WTC11 (cell line): ENCODE data around the gene TRIM47. TPM values are rescaled to one million over a fixed set of nuclear protein-coding genes. Genes with fewer than 3 reads are reported as not detected.

ENCODE experiments used
- ATAC-seq: fragments of 200-7000 bp; cut with Tn5 transposase; 2 replicates; pipeline ENCODE4 v1.10.0; 2021; ENCODE audit warnings: mild to moderate bottlenecking, moderate library complexity
- CTCF ChIA-PET: fragments of 300-600 bp; sonication (Branson Sonifier 250); formaldehyde crosslinking; loops from one replicate; lab custom pipeline; 2021; ENCODE audit warnings: antibody characterized with exemption; lab: Charles Lee
- POLR2A ChIA-PET: fragments of 350-600 bp; sonication (Branson Sonifier 250); formaldehyde crosslinking; loops from one replicate; lab custom pipeline; 2021; ENCODE audit warnings: antibody characterized with exemption; lab: Charles Lee
- DNase-seq: peaks from one replicate; pipeline ENCODE4 v3.0.0; 2021; ENCODE audit warnings: low spot score
- H3K27ac Mint-ChIP-seq: 2 replicates; pipeline ENCODE4 v1.8.0; 2021; ENCODE audit warnings: mixed read lengths
- H3K27me3 Mint-ChIP-seq: 2 replicates; pipeline ENCODE4 v1.8.0; 2021; ENCODE audit warnings: low read depth, mild to moderate bottlenecking, moderate library complexity, mixed read lengths
- H3K36me3 Mint-ChIP-seq: 2 replicates; pipeline ENCODE4 v1.8.0; 2021; ENCODE audit warnings: mixed read lengths
- H3K4me1 Mint-ChIP-seq: 2 replicates; pipeline ENCODE4 v1.8.0; 2022; ENCODE audit warnings: mixed read lengths
- H3K4me3 Mint-ChIP-seq: 2 replicates; pipeline ENCODE4 v1.8.0; 2021; ENCODE audit warnings: mild to moderate bottlenecking, moderate library complexity, mixed read lengths
- H3K9me3 Mint-ChIP-seq: 2 replicates; pipeline ENCODE4 v1.8.0; 2021; ENCODE audit warnings: mixed read lengths
- CREB1 ChIP-seq: sonication (generic); formaldehyde crosslinking; IDR thresholded peaks from 2 replicates; pipeline ENCODE4 v1.8.0; 2023; ENCODE audit warnings: mild to moderate bottlenecking, missing genetic modification reagents
- ETV6 ChIP-seq: sonication (generic); formaldehyde crosslinking; IDR thresholded peaks from 2 replicates; pipeline ENCODE4 v1.8.1; 2022; ENCODE audit warnings: mild to moderate bottlenecking, missing genetic modification reagents
- NR2C2 ChIP-seq: sonication (generic); formaldehyde crosslinking; IDR thresholded peaks from 2 replicates; pipeline ENCODE4 v1.8.0; 2022; ENCODE audit warnings: mild to moderate bottlenecking, missing genetic modification reagents
- PRRX2 ChIP-seq: fragments of 250-450 bp; sonication (Bioruptor Pico); IDR thresholded peaks from 2 replicates; pipeline ENCODE4 v1.8.0; 2021; ENCODE audit warnings: mild to moderate bottlenecking
- SMAD3 ChIP-seq: sonication (generic); formaldehyde crosslinking; IDR thresholded peaks from 2 replicates; pipeline ENCODE4 v1.8.0; 2022; ENCODE audit warnings: missing genetic modification reagents, mild to moderate bottlenecking, borderline replicate concordance
- SP1 ChIP-seq: sonication (generic); formaldehyde crosslinking; conservative IDR thresholded peaks from 2 replicates; pipeline ENCODE4 v1.8.1; 2022; ENCODE audit warnings: missing genetic modification reagents
- ZBTB43 ChIP-seq: sonication (generic); formaldehyde crosslinking; IDR thresholded peaks from 2 replicates; pipeline ENCODE4 v1.8.1; 2023; ENCODE audit warnings: mild to moderate bottlenecking, missing genetic modification reagents
- ZNF671 ChIP-seq: fragments of 250-450 bp; sonication (Bioruptor Pico); IDR thresholded peaks from 2 replicates; pipeline ENCODE4 v1.8.0; 2021; ENCODE audit warnings: mild to moderate bottlenecking
- total RNA-seq: library from RNA; stranded (reverse); gene quantifications from 3 replicates; pipeline ENCODE4 v1.2.3, GENCODE V29; 2021
- TF ChIP-seq, protein P1 (sequence below): sonication (generic); formaldehyde crosslinking; IDR thresholded peaks from 2 replicates; pipeline ENCODE4 v1.8.0; 2023; ENCODE audit warnings: missing genetic modification reagents
- TF ChIP-seq, protein P2 (sequence below): sonication (generic); formaldehyde crosslinking; IDR thresholded peaks from 2 replicates; pipeline ENCODE4 v1.8.0; 2022; ENCODE audit warnings: mild to moderate bottlenecking, missing genetic modification reagents
- TF ChIP-seq, protein P3 (sequence below): sonication (generic); formaldehyde crosslinking; IDR thresholded peaks from 2 replicates; pipeline ENCODE4 v1.8.0; 2023; ENCODE audit warnings: missing genetic modification reagents, mild to moderate bottlenecking, borderline replicate concordance
- TF ChIP-seq, protein P4 (sequence below): sonication (generic); formaldehyde crosslinking; IDR thresholded peaks from 2 replicates; pipeline ENCODE4 v1.8.0; 2022; ENCODE audit warnings: missing genetic modification reagents
- TF ChIP-seq, protein P5 (sequence below): fragments of 250-450 bp; sonication (Bioruptor Pico); IDR thresholded peaks from 2 replicates; pipeline ENCODE4 v2.1.2; 2022; ENCODE audit warnings: mild to moderate bottlenecking, moderate library complexity

TRIM47 gene
- total RNA-seq, 1 experiment from 2014 or later = 10.0 TPM

GRCh38 chr17:75920045-75920560 is 41.7 kb upstream of the TRIM47 start:
- ATAC-seq = no peak
- TF ChIP-seq SMAD3 (CRISPR knock-in tag) = no peak
- TF ChIP-seq, protein P1, sequence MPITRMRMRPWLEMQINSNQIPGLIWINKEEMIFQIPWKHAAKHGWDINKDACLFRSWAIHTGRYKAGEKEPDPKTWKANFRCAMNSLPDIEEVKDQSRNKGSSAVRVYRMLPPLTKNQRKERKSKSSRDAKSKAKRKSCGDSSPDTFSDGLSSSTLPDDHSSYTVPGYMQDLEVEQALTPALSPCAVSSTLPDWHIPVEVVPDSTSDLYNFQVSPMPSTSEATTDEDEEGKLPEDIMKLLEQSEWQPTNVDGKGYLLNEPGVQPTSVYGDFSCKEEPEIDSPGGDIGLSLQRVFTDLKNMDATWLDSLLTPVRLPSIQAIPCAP = no peak
- no peak for TF ChIP-seq ZBTB43 (CRISPR knock-in tag)
- TF ChIP-seq, protein P2, sequence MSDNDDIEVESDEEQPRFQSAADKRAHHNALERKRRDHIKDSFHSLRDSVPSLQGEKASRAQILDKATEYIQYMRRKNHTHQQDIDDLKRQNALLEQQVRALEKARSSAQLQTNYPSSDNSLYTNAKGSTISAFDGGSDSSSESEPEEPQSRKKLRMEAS = no peak
- TF ChIP-seq ZNF671 (CRISPR knock-in tag) = no peak
- TF ChIP-seq, protein P3, sequence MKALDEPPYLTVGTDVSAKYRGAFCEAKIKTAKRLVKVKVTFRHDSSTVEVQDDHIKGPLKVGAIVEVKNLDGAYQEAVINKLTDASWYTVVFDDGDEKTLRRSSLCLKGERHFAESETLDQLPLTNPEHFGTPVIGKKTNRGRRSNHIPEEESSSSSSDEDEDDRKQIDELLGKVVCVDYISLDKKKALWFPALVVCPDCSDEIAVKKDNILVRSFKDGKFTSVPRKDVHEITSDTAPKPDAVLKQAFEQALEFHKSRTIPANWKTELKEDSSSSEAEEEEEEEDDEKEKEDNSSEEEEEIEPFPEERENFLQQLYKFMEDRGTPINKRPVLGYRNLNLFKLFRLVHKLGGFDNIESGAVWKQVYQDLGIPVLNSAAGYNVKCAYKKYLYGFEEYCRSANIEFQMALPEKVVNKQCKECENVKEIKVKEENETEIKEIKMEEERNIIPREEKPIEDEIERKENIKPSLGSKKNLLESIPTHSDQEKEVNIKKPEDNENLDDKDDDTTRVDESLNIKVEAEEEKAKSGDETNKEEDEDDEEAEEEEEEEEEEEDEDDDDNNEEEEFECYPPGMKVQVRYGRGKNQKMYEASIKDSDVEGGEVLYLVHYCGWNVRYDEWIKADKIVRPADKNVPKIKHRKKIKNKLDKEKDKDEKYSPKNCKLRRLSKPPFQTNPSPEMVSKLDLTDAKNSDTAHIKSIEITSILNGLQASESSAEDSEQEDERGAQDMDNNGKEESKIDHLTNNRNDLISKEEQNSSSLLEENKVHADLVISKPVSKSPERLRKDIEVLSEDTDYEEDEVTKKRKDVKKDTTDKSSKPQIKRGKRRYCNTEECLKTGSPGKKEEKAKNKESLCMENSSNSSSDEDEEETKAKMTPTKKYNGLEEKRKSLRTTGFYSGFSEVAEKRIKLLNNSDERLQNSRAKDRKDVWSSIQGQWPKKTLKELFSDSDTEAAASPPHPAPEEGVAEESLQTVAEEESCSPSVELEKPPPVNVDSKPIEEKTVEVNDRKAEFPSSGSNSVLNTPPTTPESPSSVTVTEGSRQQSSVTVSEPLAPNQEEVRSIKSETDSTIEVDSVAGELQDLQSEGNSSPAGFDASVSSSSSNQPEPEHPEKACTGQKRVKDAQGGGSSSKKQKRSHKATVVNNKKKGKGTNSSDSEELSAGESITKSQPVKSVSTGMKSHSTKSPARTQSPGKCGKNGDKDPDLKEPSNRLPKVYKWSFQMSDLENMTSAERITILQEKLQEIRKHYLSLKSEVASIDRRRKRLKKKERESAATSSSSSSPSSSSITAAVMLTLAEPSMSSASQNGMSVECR (CRISPR knock-in tag) = no peak
- Mint-ChIP-seq H3K27me3 (no peaks in the 10 kb centered on the region), H3K4me1 (no peaks in the 10 kb centered on the region), H3K9me3 (no peaks in the 10 kb centered on the region), H3K27ac (no peak overlapping the region; the same call in 1 of the 2 replicates), H3K36me3 (peaks cover 5% of the 10 kb centered on the region), H3K4me3 (no peak overlapping the region)
- DNase-seq = no peak
- CTCF ChIA-PET = interaction anchor here (0.6 to 7.4 kb wide), 11 partner anchors 10 to 189 kb away, joined by 3 to 53 read pairs (median 4); partner anchors contain the start of gene MRPL38
- POLR2A ChIA-PET = no interaction called here

DNA sequence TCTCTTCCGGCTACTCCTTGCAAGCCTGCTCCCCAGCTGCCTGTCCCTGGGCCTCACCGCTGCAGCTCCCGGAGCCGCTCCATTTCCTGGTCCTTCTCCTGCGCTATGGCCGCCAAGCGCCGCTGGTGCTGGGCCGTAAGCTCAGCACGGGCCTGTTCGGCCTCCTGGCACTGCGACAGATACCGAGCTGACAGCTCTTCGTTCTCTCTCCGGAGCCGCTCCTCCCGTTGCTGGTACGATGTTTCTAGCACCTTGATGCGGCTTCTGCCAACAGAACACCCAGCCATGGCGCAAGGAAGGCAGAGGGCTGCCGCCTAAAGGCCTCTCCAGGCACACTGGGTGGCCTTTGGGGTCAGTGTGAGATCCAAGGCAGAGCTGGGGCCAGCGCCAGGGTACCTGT is 41.2 kb upstream of the TRIM47 start:
- POLR2A ChIA-PET = no interaction called here
- no peaks in the 10 kb centered on the region for H3K9me3 Mint-ChIP-seq

More for the DNA sequence above, 41.2 kb upstream of the TRIM47 start:
- CTCF ChIA-PET = interaction anchor here (0.6 to 7.4 kb wide), 10 partner anchors 14 to 189 kb away, joined by 3 to 53 read pairs (median 4); partner anchors contain the start of gene MRPL38
- Mint-ChIP-seq H3K4me3 (no peak overlapping the region), H3K36me3 (peaks cover 8% of the 10 kb centered on the region), H3K4me1 (no peaks in the 10 kb centered on the region), H3K27ac (peak overlapping the region; percentile 60; the same call in 1 of the 2 replicates)
- ATAC-seq = no peak
- TF ChIP-seq SP1 (CRISPR knock-in tag) (no peak), CREB1 (no peak), ETV6 (no peak), NR2C2 (no peak), PRRX2 (no peak), SMAD3 (CRISPR knock-in tag) (no peak)
- TF ChIP-seq, protein P4, sequence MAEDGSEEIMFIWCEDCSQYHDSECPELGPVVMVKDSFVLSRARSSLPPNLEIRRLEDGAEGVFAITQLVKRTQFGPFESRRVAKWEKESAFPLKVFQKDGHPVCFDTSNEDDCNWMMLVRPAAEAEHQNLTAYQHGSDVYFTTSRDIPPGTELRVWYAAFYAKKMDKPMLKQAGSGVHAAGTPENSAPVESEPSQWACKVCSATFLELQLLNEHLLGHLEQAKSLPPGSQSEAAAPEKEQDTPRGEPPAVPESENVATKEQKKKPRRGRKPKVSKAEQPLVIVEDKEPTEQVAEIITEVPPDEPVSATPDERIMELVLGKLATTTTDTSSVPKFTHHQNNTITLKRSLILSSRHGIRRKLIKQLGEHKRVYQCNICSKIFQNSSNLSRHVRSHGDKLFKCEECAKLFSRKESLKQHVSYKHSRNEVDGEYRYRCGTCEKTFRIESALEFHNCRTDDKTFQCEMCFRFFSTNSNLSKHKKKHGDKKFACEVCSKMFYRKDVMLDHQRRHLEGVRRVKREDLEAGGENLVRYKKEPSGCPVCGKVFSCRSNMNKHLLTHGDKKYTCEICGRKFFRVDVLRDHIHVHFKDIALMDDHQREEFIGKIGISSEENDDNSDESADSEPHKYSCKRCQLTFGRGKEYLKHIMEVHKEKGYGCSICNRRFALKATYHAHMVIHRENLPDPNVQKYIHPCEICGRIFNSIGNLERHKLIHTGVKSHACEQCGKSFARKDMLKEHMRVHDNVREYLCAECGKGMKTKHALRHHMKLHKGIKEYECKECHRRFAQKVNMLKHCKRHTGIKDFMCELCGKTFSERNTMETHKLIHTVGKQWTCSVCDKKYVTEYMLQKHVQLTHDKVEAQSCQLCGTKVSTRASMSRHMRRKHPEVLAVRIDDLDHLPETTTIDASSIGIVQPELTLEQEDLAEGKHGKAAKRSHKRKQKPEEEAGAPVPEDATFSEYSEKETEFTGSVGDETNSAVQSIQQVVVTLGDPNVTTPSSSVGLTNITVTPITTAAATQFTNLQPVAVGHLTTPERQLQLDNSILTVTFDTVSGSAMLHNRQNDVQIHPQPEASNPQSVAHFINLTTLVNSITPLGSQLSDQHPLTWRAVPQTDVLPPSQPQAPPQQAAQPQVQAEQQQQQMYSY (CRISPR knock-in tag) = no peak
- TF ChIP-seq, protein P5, sequence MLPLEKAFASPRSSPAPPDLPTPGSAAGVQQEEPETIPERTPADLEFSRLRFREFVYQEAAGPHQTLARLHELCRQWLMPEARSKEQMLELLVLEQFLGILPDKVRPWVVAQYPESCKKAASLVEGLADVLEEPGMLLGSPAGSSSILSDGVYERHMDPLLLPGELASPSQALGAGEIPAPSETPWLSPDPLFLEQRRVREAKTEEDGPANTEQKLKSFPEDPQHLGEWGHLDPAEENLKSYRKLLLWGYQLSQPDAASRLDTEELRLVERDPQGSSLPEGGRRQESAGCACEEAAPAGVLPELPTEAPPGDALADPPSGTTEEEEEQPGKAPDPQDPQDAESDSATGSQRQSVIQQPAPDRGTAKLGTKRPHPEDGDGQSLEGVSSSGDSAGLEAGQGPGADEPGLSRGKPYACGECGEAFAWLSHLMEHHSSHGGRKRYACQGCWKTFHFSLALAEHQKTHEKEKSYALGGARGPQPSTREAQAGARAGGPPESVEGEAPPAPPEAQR (CRISPR knock-in tag) = no peak
- TF ChIP-seq, all 79 proteins: peak for 0
- H3K27me3 Mint-ChIP-seq = no peaks in the 10 kb centered on the region
- no peak for DNase-seq
